Stimulated activated naive CD8-positive, alpha-beta T cell treated with anti-CD3 and anti-CD28 coated beads, Interleukin-15, Interleukin-2, amounts not matched to agents 100 U/mL and 50 U/mL, for 24 hours (primary cell): ENCODE data around the gene KRIT1.
"Not testable (repeated sequence)": the region's sequence is repeated elsewhere in the genome, so short reads cannot be mapped to it uniquely, and the experiment has no call there.

Experiments
- ATAC-seq: fragments of 150-1000 bp; cut with Tn5 transposase; one replicate; pipeline ENCODE4 v1.10.0; 2021
- DNase-seq: peaks from one replicate; pipeline ENCODE4 v3.0.0; 2021

The KRIT1 gene

GRCh38 chr7:92245487-92246359 lies at the start of gene KRIT1, which contains the start of gene ANKIB1:
TSS of gene KRIT1 (minus strand) at chr7:92245914. CDS start at chr7:92242135, 3,779 bp downstream.
TSS of gene ANKIB1 (plus strand) at chr7:92245974. CDS start at chr7:92294979, 49,005 bp downstream.
- peak; percentile 85 for ATAC-seq
- peak; percentile 87 for DNase-seq

GRCh38 chr7:92295391-92295790 lies 49.7 kb upstream of the KRIT1 start:
- ATAC-seq (no peak), DNase-seq (no peak)

DNA sequence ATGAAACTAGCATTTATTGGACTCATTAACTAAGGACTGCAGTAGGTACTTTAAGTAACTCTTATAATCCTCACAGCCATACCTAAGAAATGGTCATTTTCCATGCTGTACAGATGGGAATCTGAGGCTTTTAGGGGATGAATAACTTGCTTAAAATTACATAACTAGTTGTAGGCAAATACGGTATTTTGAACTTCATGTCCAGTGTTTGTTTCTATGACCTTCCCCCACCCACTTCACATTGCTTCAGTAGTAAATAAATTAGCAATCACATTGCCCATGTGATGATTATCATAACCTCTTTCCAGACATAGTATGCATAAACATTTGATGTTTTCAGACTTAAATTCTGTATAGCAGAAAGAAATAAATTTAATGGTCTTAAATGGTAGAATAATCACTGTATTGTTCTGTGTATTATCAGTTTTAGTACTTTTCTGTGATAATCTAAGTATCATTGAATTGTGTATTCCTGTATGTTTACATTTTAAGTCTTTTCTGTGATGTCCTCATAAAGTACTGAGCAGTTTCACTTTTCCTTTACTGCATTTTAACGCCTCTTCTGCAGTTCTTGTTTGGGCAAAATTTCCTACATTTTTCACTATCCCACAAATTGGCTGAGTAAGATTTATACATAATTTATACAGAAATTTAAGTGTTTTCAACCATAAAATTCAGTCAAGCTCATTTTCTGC lies 48.3 kb upstream of the KRIT1 start:
- no peak for ATAC-seq
- no peak for DNase-seq

DNA sequence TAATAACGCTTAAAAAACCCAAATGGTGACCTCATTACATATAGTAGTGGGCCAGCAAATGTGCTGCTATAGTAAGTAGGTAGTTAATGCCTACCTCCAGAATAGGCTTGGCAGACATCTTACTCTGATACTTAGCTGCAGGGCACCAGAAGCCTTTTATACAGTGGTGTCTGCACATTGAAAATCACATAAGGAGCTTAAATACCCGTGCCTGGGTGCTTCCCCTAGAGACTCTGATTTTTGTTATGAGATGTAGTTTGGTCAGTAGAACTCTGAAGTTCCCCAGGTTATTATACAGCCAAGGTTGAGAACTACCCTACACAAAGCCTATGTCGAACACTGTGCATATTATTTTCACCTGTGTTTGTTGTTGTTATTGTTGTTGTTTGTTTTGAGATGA lies 47.3 kb upstream of the KRIT1 start:
- DNase-seq, result no peak
- no peak for ATAC-seq

DNA sequence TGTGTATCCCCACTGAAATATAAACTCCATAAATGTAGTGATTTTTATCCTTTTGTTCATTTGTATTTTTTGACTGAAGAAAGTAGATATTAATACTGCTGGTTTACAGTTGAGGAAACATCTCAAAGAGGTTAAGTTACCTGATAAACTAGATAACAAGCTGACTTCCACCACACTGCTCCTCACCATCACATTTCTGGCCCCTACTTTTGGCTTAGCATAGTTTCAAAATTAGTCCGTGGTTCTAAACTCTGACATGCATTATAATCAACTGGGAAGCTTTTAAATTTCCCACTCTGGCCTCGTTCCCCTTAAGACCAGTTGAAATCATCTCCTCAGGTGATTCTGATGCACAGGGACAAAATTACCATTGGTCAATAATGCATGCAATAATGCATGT lies 43.6 kb upstream of the KRIT1 start:
- ATAC-seq (no peak), DNase-seq (no peak)

DNA sequence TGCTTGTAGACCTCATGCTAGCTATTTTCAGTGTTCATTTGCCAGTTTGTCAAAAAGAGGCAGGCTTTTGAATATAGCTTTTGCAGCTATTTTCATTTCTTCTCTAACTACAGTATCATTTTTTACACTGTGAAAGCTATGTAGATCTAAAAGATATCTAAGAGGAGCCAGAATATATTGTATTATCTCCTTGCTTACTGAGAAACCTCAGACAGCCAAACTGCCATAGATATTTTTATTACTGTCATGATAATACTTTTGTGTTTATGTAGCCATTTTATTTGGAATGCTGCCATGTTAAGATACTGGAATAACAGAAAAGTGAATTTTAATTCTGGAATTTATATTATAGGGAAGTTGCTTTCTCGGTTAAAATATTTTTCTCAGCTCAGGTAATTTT lies 37.2 kb upstream of the KRIT1 start:
- DNase-seq, result no peak
- no peak for ATAC-seq

- no peak for ATAC-seq
- no peak for DNase-seq
Measured at GRCh38 chr7:92282221-92282814, 36.6 kb upstream of the KRIT1 start.

GRCh38 chr7:92281031-92281430 lies 35.3 kb upstream of the KRIT1 start:
- no peak for DNase-seq
- ATAC-seq, result no peak

- no peak for ATAC-seq
- DNase-seq, result no peak
Measured at GRCh38 chr7:92279396-92280031, 33.8 kb upstream of the KRIT1 start.

GRCh38 chr7:92276460-92276864 lies 30.7 kb upstream of the KRIT1 start:
- DNase-seq, result no peak
- peak; percentile 32 for ATAC-seq

DNA sequence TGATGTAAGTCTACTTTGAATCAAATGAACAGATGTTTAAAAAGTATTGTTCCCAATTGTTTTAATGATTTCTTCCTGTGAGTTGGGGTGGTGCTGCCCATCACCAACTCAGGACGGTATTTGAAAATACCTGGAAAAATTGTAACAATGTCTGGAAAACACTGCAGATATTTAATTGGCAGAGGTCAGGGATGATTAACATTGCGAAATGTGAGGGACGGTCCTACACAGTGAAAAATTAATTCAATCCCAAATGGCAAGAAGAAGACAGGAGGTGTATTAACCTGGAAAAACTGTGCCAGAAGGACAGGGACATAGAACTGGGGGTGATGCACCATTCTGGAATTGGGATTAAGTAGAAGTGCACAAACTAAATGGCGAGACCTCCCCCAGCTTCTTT lies 29.6 kb upstream of the KRIT1 start:
- no peak for DNase-seq
- ATAC-seq, result no peak

GRCh38 chr7:92268921-92269320 lies 23.2 kb upstream of the KRIT1 start:
- DNase-seq, result no peak
- no peak for ATAC-seq

DNA sequence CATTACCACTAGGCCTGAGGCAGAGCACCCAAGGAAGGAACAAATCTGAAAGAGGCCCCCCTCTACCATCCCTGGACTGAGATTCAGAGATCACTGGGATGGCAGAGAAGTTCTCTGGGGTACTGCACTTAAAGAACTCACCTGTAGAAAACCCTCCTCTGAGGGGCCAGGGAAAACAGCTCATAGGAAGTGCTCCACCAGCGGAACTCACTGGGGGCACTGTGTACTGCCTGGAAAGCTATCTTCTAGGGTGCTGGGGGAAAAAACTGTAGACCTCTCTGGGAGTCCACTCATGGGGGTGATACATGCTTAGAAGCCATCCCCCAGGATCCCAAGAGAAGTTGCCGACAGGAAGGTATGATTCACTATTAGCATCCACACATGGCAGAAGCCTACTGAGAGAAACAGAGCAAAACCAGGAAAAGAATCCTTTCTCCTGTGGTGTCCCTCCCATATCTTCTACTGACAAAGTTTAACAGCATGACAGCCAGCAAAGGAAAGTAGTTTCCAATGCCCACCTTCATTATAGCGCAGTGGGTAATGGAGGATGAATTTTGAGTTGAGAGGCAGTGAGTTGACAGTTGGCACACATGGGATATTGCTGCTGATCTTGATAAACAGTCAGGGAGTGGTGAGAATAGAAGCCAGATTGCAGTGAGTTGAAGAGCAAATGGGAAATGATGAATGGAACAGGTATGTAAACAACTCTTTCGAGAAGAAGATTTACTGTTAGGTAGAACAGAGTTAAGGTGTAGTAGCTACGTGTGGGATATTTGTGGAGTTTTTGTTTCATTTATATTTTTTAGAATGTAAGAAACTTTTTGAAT lies 20.9 kb upstream of the KRIT1 start:
- no peak for DNase-seq

GRCh38 chr7:92260248-92260781 lies 14.6 kb upstream of the KRIT1 start:
- ATAC-seq (peak; percentile 36), DNase-seq (no peak)

More for the DNA sequence above, 20.9 kb upstream of the KRIT1 start:
- no peak for ATAC-seq

DNA sequence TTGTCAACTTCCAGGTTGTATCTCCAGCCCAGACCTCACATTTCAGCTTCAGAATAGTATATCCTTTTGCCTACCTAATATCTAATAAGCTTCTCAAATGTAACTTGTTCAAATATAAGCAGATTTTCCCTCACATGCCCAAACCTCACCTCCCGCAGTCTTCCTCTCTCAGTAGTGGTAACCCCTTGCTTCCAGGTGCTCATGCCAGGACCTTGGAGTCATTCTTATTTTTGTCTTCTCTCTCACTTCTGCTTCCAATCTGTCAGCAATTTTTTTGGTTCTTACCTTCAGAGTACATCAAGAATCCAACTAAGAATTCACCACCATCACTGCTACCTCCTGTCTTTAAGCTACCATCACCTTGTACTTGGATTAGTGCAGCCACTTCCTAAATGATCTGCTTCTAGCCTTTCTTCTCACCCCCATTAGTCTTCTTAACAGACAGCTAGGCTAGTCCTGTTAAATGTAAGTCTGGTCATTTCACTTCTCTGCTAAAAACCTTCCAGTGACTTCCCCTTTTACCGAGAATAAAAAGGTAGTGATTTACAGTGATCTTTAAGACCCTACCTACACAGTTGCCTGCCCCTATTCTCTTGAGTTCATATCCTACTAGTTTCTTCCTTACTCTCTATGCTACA lies 14.0 kb upstream of the KRIT1 start:
- no peak for DNase-seq
- no peak for ATAC-seq

DNA sequence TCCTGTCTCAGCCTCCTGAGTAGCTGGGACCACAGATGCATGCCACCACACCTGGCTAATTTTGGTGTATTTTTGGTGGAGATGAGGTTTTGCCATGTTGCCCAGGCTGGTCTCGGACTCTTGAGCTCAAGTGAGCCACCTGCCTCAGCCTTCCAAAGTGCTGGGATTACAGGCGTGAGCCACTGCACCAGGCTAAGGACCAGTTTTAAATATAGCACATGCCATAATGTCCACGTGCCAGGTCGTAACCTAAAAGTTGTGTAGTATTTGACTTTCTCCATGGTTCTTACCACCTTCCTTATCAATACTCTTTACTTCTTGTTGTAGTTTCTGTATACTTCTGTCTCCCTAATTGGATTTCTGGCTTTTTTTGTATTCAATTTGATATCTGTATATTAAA lies 13.3 kb upstream of the KRIT1 start:
- DNase-seq (no peak), ATAC-seq (no peak)

DNA sequence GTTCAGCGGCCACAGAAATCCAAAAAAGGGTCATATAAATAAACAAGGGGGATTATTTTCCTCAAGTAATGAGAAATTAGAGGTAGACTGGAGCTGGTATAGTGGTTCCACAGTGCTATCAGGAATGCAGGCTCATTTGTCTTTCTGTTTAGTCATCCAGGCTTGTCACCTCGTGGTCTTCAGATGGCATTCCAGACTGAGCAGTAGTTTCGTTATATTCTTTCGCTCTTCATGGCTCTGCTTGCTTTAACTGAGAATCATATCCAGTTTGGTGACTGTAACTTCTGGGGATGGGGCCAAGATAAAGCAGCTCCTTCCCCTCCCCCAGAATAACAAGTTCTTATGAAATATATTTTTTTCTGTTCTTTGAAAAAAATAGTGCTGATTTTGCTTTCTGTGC lies 9.6 kb upstream of the KRIT1 start:
- no peak for DNase-seq
- no peak for ATAC-seq

- not testable (repeated sequence) for DNase-seq
Measured at GRCh38 chr7:92254800-92255199, 9.1 kb upstream of the KRIT1 start.

DNA sequence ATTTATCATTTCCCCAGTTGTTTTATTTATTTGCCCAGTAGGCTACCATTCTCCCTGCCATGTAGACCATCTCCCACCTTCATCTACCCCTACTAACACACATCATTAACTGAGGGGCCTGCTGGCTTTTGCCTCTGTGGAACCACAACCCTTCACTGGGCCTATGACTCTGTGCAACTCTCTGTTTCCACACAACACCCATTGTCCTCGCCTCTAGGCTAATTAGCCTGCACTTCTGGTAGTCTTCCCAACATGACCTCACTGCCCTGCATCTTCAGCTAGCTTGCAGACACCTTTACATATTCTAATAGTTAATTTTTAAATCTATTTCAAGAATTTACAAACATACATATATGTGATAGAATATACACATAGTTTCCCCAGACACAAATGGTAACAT lies 7.5 kb upstream of the KRIT1 start:
- DNase-seq, result no peak

More at GRCh38 chr7:92254800-92255199, 9.1 kb upstream of the KRIT1 start:
- not testable (repeated sequence) for ATAC-seq

GRCh38 chr7:92251181-92251580 lies 5.5 kb upstream of the KRIT1 start:
- no peak for DNase-seq
- no peak for ATAC-seq

More for the DNA sequence above, 7.5 kb upstream of the KRIT1 start:
- ATAC-seq, result no peak

DNA sequence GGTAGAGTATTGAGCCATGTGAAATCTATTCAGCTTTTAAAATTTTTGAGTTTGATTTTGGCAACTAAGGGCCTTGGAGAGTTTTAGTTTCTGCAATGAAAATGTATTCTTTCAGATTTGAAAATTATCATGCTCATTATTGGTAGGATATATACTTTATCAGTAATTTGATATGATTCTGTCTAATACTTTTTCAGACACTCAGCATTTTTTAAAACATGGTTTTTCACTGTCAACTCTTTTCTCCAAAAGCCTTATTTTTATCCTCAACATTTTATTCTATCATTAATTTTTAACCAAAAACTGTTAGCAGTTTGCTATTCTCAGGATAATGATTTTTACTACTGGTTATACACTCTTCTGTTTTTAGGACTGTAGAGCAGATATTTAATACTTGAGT lies 4.9 kb upstream of the KRIT1 start:
- DNase-seq (no peak), ATAC-seq (no peak)
